ENCODE data around the gene SHISA8. TPM values are rescaled to one million over a fixed set of nuclear protein-coding genes. Genes with fewer than 3 reads are reported as not detected.
A peak's percentile ranks its signal among the peaks of the same experiment; 100 is the strongest.

SHISA8 gene
- total and polyA plus RNA-seq, 2 experiments from 2014 or later = 0.33 TPM; not detected in 1

DNA sequence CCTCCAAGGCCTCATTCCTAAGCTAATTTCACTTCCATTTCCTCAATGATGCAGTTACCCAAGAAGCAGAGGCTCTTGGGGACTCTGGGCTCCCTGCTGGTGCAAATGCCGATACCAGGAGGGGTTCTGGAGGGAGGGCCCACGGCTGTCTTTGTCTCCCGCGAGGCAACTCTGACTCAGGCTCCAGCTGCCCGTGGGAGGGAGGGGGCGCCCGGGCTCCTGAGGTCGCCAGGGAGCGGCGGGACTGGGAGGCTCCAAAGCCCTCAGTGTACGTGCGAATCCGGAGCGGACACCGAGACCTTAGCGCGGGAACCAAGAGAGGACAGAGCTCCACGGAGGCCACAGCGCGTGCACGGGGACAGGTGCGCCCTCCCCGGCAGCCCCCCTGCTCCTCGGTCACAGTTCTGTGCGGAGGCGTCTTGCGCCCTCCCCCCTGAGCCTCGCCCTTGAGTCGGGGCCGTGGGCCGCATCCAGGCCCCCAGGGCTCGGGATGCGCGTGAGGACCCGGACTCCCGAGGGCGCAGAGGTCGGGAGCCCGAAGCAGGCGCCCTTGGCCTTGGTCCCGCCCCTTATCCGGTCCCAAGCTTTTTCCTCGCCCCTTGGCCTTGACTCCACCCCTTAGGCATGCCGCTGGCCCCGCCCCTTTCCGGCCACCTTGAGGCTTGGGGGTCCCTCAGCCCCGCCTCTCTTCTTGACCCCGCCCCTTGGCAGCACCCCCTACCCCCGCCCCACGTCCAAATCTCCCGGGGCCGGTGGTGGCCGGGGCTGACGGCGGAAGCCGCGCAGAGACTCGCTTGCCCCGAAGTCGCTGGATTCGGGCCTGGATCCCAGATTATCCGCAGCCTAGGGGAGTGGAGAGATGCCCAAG, 4.7 kb upstream of the SHISA8 start:
- no peaks in the 10 kb centered on the region for H3K36me3 ChIP-seq (replicated peaks; ENCODE audit: insufficient read depth, low read depth)
- WGBS (ENCODE audit: low lambda C conversion rate, missing lambda C conversion rate) = 3% methylated on average over 41 of the region's 62 CpGs
- H3K27ac ChIP-seq = no peak overlapping the region
- DNase-seq (ENCODE audit: low spot score) = peak; percentile 66
- H3K4me2 ChIP-seq = peak overlapping the region; percentile 96
- H4K20me1 ChIP-seq (ENCODE audit: insufficient read depth, poor library complexity, severe bottlenecking) = no peaks in the 10 kb centered on the region
- no peaks in the 10 kb centered on the region for H3K79me2 ChIP-seq
- peak overlapping the region; percentile 49 for H3K4me3 ChIP-seq
- no peak overlapping the region for H2AFZ ChIP-seq
- H3K27me3 ChIP-seq = peaks cover 58% of the 10 kb centered on the region
- no peak for TF ChIP-seq EZH2phosphoT487 (IDR thresholded peaks at IDR 0.05; ENCODE audit: low read depth, severe bottlenecking, unreplicated experiment)
- peak; percentile 57 for TF ChIP-seq EZH2 (IDR thresholded peaks at IDR 0.05; ENCODE audit: borderline replicate concordance)
- no peaks in the 10 kb centered on the region for H3K9me2 ChIP-seq (replicated peaks; ENCODE audit: insufficient read depth)
- no peaks in the 10 kb centered on the region for H3K9me3 ChIP-seq (ENCODE audit: low read depth)
- H3K4me1 ChIP-seq (ENCODE audit: insufficient read depth) = peaks cover 3% of the 10 kb centered on the region

DNA sequence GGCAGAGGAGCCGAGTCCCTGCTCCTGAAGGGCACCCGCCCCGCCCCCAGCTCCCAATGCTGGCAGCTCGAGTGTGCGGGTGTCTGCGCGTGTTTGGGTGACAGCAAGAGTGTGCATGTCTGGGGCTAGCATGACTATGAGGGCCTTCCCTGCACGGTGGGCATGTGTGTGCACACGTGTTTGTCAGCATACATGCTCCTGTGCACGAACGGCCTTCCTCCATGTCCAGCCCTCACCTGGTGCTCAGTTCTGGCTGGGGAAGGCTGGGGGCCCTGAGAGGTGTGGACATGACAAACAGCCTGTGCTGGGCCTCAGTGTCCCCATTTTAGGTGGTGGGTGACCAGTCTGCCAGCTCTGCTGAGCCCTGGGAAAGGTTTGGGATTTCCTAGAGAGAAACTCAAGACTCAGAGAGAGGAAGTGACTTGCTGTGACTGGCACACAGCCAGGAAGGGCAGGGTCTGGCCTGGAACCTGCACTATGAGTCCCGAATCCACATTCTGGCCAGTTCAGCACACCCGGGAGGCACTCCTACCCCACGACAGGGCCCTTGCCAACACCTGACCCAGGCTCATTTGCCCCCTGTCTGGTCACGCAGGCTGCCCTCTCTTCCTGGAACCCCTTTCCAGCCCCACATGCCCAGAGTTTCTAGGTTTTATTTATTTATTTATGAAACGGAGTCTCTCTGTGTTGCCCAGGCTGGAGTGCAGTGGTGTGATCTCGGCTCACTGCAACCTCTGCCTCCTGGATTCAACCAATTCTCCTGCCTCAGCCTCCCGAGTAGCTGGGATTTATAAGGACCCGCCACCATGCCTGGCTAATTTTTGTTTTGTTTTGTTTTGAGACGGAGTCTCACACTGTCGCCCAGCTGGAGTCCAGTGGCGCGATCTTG, 3.3 kb upstream of the SHISA8 start:
- no peak for DNase-seq (ENCODE audit: low spot score)
- Histone ChIP-seq H3K79me2 (no peaks in the 10 kb centered on the region), H3K27ac (no peak overlapping the region), H4K20me1 (ENCODE audit: insufficient read depth, poor library complexity, severe bottlenecking) (no peaks in the 10 kb centered on the region), H3K4me2 (no peak overlapping the region), H2AFZ (no peak overlapping the region), H3K4me1 (ENCODE audit: insufficient read depth) (peaks cover 3% of the 10 kb centered on the region), H3K9me3 (ENCODE audit: low read depth) (no peaks in the 10 kb centered on the region), H3K4me3 (no peak overlapping the region), H3K36me3 (replicated peaks; ENCODE audit: insufficient read depth, low read depth) (no peaks in the 10 kb centered on the region), H3K27me3 (peaks cover 60% of the 10 kb centered on the region), H3K9me2 (replicated peaks; ENCODE audit: insufficient read depth) (no peaks in the 10 kb centered on the region)
- WGBS (ENCODE audit: low lambda C conversion rate, missing lambda C conversion rate) = 88% methylated on average over 23 of the region's 23 CpGs
- TF ChIP-seq EZH2 (IDR thresholded peaks at IDR 0.05; ENCODE audit: borderline replicate concordance) (no peak), EZH2phosphoT487 (IDR thresholded peaks at IDR 0.05; ENCODE audit: low read depth, severe bottlenecking, unreplicated experiment) (no peak)
- TF ChIP-seq, protein P1, sequence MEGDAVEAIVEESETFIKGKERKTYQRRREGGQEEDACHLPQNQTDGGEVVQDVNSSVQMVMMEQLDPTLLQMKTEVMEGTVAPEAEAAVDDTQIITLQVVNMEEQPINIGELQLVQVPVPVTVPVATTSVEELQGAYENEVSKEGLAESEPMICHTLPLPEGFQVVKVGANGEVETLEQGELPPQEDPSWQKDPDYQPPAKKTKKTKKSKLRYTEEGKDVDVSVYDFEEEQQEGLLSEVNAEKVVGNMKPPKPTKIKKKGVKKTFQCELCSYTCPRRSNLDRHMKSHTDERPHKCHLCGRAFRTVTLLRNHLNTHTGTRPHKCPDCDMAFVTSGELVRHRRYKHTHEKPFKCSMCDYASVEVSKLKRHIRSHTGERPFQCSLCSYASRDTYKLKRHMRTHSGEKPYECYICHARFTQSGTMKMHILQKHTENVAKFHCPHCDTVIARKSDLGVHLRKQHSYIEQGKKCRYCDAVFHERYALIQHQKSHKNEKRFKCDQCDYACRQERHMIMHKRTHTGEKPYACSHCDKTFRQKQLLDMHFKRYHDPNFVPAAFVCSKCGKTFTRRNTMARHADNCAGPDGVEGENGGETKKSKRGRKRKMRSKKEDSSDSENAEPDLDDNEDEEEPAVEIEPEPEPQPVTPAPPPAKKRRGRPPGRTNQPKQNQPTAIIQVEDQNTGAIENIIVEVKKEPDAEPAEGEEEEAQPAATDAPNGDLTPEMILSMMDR (IDR thresholded peaks at IDR 0.05; ENCODE audit: poor library complexity) = no peak

- no peaks in the 10 kb centered on the region for H3K9me2 ChIP-seq (replicated peaks; ENCODE audit: insufficient read depth)
Observed at GRCh38 chr22:41917375-41917902, 2.6 kb upstream of the SHISA8 start.

More at GRCh38 chr22:41917375-41917902, 2.6 kb upstream of the SHISA8 start:
- no peak for TF ChIP-seq EZH2 (IDR thresholded peaks at IDR 0.05; ENCODE audit: borderline replicate concordance)
- no peak for TF ChIP-seq EZH2phosphoT487 (IDR thresholded peaks at IDR 0.05; ENCODE audit: low read depth, severe bottlenecking, unreplicated experiment)
- TF ChIP-seq, protein P1 (IDR thresholded peaks at IDR 0.05; ENCODE audit: poor library complexity) = no peak
- Histone ChIP-seq H2AFZ (no peak overlapping the region), H3K36me3 (replicated peaks; ENCODE audit: insufficient read depth, low read depth) (no peaks in the 10 kb centered on the region), H3K79me2 (no peaks in the 10 kb centered on the region), H3K27ac (no peak overlapping the region), H3K9me3 (ENCODE audit: low read depth) (no peaks in the 10 kb centered on the region), H3K4me2 (no peak overlapping the region), H3K4me3 (no peak overlapping the region), H3K27me3 (peaks cover 67% of the 10 kb centered on the region), H3K4me1 (ENCODE audit: insufficient read depth) (peaks cover 3% of the 10 kb centered on the region), H4K20me1 (ENCODE audit: insufficient read depth, poor library complexity, severe bottlenecking) (no peaks in the 10 kb centered on the region)
- WGBS (ENCODE audit: low lambda C conversion rate, missing lambda C conversion rate) = 82% methylated on average over 11 of the region's 11 CpGs
- DNase-seq (ENCODE audit: low spot score) = no peak
